GDM1 (cell line): ENCODE results near the gene PTPN7.
"Not testable (repeated sequence)": the region's sequence is repeated elsewhere in the genome, so short reads cannot be mapped to it uniquely, and the experiment has no call there.

Experiments used
- DNase-seq: peaks from one replicate; lab custom pipeline; 2025; lab: John Stamatoyannopoulos, UW

PTPN7 gene

DNA sequence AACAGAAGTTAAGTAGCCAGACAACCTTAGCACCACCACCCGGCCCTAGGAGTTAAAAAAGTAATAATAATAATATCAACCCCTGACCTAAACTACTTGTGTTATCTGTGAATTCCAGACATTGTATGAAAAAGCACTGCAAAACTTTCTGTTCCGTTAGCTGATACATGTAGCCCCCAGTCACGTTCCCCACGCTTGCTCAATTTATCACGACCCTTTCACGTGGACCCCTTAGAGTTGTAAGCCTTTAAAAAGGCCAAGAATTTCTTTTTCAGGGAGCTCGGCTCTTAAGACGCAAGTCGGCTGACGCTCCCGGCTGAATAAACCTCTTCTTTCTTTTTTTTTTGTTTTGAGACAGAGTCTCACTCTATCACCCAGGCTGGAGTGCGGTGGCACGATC is 6.7 kb upstream of the PTPN7 start:
- DNase-seq = not testable (repeated sequence)

DNA sequence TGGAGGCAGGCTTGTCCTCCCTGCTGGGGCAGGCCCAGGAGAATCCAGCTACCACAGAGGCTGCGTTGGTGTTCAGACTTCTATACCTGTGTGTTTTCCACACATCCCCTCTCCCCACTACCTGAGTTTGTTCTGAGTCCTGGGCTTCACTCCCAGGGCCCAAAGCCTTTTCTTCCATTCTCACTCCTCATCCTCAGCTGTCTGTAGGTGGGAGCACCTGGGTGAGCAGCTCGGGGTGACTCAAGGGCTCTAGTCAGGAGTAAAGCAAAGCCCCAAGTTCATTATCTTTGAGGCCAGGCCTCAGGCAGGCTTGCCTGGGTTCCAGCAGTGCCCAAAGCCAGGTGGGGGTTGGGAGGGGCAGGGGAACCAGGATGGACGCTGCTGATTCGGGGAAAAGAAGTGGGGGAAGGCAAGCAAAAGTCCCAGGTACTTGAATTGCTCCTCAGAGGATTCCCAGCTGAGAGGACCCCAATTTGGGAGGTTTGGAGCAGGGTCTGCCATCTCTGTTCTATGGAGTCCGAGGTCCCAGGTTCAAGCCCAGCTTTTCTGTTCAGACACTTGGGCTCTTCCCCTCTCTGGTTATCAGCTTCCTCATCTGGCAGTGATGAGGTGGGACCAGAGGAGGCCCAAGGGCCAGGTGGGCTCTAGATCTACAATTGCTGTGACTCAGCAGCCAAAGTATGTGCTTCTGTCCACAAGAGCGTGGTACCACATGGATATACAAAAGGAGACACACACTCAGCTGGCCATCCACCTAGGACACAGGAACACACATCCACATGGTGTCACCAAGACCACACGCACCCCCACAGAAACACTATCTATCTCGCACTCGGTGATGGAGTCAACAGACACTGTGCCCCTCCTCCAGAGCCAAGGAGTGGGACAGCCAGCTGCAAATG is 5.8 kb upstream of the PTPN7 start:
- DNase-seq = no peak

DNA sequence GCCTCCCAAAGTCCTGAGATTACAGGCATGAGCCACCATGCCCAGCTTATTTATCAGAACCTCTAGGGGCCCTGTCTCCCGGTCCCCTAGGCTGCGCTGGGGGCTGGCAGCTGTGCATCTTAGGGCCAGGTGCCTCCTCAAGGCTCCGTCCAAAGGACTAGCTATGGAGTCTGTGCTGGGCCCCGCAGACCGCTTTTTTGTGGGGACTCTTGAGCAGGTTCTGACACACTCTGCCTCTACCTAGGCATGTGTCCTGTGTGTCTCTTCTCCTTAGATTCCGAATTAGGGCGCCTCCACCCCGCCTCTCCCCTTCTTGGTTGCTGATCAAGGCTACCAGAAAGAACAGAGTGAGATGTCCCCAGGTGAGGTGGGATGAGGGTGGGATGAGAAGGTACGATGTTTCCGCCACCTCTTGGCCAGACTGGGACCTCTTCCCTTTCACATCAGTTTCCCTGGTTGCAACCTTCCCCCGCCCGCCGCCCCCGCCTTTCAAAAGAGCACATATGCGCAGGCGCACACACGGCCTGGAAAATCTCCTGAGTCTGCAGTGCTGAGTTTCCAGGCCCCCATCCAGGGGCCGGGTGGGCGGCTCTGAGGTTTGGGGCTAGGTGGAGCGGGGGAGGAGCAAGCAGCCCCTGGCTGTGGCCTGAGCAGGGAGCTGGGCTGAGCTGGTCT is 5.0 kb upstream of the PTPN7 start:
- no peak for DNase-seq

DNA sequence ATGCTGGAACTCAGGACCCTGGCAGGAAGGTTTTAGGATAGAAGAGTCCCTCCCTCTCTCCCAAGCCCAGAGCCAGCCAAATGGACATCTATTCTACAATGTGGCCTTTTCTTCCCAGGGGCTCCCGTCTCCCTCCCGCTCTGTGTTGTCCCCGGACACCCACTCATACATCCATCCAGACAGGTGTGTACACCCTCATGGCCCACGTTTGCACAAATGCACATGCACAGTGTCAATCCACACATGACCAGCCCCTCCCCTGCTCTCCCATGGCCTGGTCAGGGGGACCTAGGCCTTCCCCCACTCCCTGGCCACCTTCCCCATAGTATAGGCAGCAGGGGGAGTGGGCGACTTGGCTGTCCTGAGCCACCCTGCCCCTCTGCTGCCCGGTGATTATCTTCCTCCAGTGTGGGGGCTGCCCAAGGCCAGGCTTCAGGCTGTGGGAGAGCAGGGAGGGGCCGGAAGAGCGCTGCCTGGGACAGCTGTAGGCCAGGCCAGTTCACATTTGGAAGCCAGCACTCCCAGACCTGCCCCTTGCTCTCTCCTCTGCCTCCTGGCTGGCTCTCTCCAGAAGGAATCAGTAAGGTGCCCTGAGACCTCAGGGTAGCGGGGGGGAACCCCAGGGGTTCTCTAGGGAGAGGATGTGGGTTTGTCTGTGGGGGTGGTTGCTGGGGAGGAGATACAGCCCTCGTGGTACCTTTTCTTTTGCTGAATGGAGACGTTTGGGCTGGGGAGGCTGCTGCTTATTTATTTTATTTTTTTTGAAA is 4.1 kb upstream of the PTPN7 start:
- no peak for DNase-seq

DNA sequence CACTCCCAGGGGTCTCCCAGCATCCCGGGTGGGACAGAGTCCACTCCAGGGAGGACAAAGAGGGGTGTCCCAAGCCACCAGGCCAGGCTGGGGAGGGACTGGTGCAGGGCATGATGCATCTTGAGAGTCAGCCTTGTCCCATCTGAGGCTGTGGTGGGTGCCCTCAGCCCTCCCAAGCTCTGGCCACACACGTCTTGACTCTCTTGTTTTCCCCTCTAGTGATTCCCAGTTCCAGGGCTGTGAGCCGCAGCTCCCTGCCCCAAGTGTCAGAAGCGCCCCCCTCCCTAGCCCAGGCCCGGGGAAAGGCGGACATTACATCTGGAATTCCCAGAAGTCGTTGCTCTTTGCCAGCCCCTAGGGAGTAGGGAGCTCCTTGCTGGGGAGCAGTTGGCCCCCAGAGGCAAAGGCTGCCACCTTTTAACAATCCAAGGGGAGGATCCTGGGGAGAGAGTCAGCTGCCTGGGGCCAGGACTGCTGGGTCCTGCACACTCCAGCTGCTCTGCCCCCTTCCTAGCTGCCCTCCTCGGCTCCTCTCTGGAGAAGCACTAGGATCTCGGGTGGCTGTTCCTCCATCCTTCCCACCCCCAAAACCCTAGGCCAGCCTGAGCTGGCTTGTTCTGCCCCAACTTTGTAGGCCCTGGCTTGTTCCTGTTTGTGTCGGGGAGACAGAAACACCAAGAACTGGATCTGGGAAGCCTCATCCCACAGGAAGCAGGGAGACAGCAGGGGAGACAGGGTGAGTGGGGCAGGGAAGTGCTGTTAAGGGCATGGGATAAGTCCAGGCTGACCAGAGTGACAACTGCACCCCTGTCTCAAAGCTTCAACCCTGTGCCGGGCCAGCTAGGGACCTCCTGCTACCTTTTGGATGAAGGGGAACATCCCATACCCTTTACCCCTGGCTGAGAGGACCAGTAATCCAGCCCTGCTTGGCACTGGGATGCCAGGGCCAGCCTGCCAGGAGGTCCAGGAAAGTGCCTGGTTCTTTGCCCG is 3.2 kb upstream of the PTPN7 start:
- DNase-seq = no peak

DNA sequence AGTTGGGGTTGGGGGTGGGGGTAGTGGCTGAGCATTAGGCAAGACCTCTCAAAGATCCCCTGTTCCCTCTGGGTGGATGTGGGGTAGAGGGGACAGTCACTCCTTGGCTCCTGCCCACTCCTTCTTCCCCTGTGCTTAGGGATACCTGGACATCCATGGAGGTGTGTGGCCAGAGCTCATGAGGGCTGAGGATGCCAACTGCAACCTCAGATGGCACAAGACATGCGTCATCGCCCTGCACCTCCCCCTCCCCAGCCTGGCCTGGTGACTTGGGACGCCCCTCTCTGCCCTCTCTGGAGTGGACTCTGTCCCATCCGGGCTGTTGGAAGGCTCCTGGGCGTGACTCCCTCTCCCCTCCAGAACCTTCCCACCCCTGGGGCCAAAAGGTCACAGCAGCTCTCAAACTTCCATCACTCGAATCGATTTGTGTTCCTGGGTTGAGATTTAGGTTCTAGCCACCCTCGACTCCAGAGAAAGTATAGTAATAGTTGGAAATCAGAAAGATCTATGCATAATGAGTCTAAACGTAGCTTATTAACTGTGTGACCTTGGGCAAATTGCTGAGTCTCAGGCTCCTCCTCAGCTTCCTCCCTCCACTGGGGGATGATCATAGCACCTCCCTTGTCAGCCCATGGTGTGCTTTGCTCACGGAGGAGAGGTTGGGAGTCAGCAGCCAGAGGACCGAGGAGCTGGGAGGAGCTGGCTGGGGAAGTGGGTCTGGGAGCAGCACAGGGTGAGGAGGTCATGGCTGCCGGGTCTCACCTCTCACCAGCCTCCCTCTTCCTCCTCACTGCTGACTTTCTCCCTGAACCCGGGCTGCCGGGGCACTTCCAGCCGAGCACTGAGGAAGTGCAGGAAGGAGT is 2.2 kb upstream of the PTPN7 start:
- DNase-seq = peak; percentile 44

DNA sequence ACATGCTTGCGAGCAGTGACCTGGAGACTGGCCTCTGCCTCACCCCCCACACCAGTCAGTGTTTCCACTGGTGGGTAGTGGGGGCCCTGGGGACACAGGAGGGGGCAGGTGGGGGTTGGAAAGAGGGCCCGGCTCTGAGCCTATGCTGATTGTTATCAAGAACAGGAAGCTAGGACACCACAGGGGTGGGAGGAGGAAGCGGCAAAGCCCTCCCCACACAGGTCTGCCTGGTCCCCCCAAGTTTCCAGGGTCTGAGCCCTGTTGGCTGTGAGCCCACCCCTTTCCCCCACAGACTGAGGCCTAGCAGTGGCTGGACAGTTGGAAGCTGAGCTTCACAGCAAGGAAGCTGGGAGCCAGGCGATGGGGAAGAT is 1.6 kb upstream of the PTPN7 start:
- DNase-seq = peak; percentile 53

DNA sequence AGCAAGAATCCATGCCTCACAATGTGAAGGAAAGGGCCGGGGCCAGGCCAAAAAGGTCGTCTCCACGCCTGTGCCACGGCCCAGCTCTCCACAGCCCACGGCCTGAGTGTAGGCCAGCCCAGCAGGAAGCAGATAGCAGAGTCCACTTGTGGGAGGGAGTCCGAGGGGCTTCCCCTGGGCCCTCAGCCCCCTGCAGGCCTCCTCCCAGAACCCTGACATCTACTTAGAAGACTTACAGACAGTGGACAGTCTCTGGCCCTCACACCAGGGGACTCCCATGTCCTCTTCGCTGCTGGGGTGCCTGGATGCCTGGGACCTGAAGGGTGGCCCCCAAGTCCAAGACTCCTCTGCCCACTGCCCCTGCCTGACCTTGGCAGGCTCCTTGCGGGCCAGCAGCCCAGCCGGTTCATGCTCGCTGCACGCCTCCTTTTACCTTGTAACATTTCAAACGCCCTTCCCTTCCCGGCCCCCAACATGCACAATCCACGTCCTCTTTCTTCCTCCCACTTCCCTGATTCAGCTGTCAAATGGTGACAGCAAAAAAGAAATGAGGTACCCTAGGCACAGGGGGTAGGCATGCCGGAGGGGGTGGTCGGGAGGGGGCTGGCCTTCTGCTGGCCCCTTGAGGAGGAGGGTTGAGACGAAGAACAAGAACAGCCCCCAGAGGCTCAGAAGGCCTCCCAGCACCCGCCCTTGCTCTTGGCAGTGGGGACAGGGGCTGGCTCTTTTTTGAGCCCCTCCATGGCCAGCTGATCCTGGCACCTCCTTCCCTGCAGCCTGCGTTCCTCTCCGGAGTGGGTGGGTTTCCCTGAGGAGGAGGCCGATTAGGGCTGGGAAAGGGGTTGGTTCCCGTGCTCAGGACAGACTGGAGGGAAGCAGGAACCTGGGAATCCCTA is 997 bp upstream of the PTPN7 start:
- DNase-seq = peak; percentile 46

DNA sequence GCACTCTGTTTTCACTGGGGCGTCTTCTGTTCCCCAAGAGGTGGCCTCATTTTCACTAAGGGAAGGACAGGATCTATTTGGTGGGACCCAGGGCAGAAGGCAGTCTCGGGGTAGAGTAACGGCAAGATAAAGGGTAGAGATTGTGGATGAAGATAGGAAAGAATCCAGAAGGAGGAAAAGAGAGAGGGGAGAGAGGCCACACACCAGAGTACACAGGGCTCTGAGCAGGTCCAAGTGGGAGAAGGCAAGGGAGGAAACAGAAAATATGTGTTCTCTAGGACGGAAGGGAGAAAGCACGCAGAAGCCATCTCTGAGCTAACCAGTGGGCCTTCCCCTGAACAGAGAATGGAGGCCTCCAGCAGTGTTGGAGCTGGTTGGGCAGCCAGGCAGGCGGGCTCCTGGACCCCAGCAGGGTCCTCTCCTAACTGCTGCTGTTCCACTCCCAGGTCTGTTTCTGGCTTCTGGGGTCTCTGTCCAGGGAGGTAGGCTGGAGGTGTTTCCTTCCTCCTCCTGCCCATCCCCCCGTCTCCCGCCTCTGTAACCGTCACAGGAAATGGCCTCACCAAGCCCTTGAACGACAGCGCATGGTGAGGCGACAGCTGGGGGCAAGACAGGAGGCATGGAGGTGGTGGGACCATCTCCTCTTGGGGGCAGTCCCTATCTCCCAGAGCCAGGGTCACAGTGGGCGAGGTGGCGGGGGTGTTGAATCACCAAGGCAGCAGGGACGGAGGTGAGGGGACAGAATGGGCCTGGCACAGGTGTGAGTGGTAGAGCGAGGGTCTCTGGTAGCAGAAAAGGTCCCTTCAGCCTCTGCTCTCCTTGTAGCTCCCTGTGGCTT is 649 bp downstream of the PTPN7 start:
- DNase-seq = peak; percentile 72

DNA sequence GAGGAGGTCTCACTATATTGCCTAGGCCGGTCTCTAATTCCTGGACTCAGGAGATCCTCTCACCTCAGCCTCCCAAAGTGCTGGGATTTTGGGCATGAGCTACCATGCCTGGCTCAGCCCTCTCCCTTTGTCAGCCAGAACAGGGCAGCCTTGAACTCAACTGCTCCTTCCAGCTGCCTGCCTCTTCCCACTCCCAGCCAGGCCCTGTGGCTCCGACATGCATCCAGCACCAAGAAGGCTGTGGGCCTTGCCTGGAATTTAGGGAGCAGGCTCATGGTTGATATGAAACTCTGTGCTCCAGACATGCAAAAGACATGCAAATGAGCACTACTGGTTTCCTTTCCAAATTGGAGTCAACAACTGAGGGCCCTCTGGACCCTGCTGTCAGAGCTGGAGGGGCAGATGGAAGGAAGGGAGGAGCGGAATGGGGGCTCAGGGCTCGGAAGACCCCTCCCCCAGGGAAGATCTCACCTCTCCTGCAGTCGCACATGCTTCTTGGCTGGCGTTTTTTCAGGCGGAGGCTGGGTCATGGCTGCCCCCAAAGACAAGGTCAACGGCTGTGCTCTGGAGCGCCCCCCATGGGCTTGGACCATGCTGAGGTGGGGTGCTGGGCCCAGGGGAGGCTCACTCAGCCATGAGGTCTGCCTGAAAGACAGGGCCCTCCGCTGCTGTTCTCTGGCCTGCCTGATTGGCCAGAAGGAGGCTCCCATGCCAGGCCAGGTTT is 1.4 kb downstream of the PTPN7 start:
- DNase-seq = peak; percentile 30

DNA sequence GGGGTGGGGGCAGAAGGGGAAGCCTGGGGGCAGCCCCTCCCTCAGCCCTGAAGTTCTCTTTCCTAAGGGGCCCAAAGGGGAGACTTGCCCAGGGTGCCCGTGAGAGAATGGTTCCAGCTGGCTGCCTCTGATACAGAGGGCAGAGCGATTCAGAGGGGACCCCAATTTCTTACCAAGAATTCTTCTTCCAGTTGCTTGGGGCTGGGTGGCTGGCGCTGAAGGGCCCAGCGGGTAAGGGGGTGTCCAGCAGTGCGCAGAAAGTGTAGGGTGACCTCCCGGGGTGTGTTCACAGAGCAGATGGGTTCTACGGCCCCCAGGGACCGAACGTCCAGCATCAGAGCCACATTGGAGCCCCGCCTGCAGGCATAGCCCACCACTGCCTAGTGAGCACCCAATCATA is 2.5 kb downstream of the PTPN7 start:
- no peak for DNase-seq

DNA sequence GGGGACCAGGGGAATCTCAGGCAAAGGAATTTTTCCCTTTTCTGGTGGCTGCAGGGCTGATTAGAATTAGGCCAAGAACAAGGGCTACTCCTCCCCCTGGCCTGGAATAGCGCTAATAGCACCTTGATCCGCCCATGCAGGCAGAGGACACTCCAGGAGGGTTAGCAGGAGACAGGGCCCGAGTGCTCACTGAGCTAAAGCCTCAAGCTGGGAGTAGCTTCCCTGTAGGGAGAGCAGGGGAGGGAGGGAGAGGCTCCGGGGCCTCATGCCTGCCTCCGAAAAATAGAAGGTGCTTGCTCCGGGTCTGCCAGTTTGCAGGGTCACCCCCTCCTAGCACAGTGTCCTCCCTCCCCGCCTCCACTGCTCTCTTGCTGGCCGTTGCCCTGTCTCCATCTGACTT is 3.8 kb downstream of the PTPN7 start:
- no peak for DNase-seq

DNA sequence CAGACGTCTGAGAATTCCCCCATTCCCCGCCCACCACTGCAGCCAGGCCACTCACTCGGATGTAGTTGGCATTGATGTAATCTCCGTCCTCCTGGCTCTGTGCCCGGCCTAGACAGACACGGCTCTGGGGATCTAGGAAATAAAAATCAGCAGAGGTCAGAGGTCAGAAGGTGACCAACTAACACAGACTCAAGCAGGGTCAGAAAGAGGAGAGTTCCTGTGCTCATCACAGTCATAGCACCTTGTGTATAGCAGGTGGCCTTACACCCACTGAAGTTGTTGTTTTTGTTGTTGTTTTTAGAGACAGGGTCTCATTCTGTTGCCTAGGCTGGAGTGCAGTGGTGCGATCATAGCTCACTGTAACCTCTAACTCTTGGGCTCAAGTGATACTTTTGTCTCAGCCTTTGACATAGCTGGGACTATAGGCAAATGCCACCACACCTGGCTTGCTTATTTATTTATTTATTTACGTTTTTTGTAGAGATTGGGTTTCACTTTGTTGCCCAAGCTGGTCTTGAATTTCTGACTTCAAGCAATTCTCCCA is 4.9 kb downstream of the PTPN7 start:
- DNase-seq = no peak

DNA sequence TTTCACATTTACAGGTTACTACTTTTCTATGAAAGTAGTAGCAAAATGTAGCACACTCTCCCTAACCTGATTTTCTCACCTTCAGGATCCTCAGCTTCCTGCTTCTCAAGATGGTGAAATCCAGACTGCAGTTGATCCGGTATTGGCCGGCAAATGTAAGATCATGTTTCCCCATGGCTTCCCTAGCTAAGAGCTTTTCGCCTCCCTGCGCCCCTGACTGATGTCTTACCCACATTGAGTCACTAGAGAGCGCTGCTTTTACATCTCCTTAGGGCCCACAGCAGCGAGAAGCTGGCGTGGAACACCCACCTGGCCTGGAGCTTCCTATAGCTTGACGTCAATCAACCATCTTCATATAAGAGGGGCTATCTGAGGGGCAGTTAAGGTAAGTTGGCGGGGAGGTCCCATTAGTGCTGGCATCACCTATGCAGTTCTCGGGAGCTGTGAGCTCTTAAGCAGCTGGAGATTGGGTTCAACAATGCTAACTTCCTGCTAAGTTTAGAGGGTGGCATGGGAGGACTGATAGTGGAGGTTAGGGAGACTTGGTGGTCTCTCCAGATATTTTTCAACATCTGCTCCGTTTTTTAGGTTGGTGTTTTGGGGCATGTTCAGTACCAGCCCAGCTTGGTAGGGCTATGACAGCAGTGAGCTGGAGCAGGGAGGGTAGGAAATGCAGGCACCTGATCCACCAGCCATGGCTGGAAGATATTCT is 5.5 kb downstream of the PTPN7 start:
- peak; percentile 39 for DNase-seq

DNA sequence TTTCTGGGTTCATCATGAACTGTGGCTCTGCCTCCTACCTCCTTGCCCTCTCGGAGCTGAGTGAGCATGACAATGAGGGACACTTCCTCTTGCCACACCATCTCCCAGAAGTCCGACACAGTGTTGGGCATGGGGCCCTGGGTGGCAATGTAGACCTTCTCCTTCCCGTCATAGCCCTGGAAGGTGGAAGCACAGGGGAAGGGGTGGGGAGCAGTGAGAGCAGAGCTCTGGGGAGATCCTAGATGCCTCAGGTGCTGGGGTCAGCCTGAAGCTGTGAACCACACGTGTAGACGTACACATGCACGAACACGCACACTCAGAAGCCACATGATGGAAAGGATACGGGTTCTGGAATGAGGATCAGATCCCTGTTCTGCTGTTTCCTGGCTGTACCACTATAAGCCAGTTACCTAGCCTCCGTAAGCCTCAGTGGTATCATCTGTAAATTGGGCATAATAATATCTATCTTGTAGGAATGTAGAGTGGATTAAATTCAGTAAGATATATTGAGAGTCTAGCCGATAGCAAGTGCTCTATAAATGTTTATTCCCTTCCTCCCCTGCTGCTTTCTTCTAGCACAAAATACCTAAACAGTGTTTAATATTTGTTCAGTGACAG is 6.1 kb downstream of the PTPN7 start:
- DNase-seq = no peak

DNA sequence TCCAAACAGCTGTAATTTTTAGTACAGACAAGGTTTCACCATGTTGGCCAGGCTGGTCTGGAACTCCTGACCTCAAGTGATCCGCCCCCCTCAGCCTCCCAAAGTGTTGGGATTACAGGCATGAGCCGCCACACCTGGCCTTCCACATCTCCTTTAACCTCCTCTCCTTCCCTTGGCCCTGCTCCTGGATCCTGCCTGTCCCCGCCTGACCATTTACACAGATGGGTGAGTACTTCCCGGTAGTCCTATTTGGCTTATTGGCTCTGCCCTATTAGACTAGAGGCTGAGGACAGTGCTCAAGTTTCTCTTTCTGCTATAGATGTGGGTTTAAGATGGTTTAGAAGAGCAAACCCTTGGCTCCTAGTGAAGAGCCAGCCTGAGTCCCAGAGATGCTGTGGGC is 7.1 kb downstream of the PTPN7 start:
- DNase-seq = no peak

DNA sequence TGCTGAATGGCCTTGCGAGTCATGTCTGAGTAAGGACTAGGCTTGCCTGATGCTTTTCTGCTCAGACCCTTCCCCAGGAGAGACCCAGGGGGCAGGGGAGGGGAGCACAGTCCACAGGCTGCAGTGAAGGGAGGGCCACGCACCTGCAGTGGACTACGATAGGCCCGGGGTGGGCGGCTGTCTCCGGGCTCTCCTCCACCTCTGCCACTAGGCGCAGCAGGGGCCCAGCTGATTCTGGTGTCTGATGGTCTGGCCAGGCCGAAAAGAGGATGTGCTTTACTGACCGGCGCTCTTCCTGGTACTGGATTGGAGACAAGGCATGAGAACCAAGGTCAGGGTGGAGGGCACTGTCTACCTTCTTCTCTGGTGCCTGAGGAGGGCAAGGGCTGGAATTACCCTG is 8.0 kb downstream of the PTPN7 start:
- no peak for DNase-seq
